Stimulated activated CD4-positive, alpha-beta T cell treated with anti-CD3 and anti-CD28 coated beads, Interleukin-12 subunit alpha, Interleukin-12 subunit beta, amount 100 ng/mL, for 4 hours (primary cell): Measurements from ENCODE around the gene SLCO2A1.

ENCODE experiments used
- DNase-seq: peaks from one replicate; pipeline ENCODE4 v3.0.0-alpha.2; 2020

The SLCO2A1 gene

DNA sequence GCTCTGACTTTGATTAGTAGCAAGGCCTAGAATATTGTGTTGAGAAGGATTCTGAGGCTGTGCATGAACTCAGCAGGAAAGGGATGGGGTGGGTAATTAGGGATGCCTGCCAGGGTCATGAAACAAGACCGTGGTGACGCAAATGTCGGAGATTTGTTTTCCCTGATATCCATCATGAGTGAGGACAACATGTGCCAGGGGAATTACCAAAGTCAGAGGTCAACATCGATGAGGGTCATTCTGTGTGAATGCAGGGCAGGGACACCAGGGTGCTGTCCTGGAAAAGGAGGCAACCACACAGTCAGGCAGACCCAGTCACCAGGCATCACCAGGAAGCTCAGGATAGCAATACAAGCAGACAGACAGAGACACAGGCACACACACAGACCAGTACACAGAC is 52.2 kb downstream of the SLCO2A1 start:
- no peak for DNase-seq

DNA sequence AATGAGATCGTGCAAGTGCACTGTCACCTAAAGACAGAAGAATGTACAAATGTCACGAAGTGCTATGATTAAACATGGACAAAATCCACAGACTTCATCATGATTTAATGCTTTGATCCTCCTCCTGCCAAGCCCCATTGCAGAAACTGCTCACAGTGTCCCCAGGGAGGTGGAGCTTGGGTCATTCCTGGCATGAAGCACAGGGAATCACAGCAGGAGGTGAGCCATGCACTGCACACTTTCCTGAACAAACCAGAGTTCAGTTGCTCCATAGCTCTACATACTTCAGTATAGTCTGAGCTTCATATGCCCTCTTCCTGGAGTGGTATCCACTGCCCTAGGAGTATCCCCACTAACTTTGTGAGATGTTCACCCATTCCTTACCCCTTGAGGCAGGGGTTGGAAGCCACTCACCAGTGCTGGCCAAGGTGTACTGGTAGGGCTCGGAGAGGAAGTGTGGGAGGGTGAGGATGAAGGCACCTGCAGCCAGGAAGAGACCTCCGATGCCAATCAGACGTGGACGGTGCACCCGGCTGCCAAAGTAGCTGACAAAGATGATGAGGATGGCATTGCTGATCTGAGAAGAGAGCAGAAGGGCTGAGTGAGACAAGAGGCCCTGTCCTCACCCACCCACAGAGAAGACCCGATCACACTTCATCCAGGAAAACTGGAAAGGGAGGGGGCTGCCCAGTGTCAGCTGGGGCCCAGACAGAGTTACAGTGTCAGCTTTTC is 56.3 kb downstream of the SLCO2A1 start:
- DNase-seq, result no peak

DNA sequence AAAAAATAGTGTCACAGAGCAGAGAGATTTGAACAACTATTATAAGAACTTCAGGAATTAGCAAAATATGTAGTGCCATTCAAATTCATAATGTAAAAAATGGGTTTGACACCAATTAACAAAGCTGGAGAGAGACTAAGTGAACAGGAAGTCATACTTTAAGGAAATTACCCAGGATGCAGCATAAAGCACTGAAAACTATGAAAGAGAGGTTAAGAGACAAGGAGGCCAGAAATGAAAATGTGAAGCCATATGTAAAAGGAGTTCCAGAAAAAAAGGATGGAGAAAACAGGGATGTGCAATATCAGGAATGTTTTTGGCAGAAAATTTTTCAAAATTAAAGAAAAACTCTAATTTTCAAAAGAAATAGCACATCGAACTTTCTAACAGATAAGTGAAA is 57.6 kb downstream of the SLCO2A1 start:
- no peak for DNase-seq

DNA sequence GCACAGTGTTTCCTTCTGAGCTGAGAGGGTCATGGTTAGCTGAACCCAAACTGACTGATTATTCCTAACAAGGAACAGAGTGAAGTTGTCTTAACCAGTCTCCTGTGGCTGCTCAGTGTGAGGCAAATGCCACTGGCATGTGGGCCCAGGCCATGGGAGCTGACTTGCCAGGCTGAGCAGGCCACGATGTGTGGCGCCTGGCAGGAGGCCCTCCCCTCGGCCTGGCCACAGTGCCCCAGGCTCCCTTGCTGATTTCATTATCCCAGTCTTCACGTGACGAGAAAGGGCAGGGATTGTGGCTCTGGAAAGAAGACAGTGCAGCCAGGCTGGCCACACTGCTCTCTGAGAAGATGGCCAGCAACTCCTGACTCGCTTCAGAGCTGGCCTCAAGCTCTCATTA is 58.8 kb downstream of the SLCO2A1 start:
- DNase-seq, result no peak

DNA sequence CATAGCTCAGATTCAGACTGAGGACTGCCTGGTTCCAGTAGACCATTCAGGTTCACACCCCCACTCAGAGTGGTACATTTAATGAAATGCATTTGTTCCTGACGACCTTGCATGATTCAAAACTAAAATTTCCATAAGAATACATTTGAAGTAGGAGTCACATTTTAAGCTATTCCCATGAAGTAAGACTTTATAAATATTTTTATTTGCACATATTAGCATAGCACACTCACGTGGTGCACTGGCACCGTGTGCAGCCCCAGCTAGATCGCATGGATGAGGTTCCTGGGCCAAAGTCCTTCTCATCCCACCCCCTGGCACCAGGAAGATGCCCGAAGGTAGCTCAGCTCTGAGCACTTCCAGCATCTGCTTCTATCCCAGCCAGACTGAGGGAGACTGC is 59.4 kb downstream of the SLCO2A1 start:
- no peak for DNase-seq

DNA sequence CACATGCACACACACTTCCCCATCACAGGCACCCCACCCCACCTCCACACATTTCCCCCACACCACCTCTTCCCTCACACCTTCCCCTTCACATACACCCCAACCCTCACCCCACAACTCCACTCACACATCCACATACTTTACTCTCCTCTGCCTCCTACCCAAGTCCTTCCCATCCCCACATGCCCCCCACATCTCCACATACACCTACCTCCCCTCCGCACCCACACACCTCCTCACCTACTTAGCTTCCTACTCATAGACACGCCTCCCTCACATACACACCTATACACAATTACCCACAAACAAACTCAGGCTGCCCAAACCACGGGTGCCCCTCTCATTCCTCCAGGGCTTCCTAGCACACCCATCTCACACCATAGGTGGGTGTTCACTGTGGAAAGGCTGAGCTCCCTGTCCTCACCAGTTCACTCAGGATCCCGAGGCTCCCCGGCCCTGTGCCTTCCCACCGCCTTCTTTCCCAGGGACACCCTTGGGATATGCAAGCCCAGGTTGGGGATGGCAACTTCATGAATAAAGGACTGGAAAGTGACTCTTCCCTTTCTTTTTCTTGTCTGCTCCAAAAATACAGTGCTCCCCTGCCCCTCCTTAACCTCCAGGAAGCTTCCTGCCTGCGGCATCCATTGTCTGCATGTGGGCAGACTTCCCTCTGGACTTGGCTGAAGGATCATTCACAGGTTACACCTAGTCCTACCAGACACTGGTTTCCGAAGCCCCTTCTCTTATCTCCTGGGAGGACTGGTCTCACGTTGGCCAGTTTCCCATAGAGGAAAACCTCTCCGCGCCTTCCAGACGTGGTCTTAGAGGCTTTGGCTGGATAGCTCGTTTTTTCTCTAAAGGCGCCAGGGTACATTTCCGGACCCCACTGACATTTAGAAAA is 61.5 kb downstream of the SLCO2A1 start:
- DNase-seq, result no peak

DNA sequence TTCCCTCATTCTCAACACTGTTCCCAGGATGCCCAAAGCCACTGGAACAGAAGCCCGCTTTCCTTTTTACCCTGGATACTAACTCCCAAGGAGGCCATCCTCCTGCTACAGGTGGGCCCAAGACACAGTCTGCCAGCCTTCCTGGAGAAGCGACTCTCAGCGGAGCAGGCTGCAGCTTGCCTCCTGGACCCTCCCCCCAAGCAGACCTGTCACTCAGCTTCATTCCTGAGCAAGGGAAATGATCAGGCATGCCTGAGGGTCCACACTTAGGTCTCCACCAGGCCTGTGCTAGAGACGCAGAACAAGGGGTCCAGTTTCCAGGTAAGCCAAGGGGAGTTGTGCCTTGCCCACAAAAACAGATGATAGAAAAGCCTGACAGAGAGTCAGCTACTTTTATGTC is 62.8 kb downstream of the SLCO2A1 start:
- DNase-seq, result no peak

DNA sequence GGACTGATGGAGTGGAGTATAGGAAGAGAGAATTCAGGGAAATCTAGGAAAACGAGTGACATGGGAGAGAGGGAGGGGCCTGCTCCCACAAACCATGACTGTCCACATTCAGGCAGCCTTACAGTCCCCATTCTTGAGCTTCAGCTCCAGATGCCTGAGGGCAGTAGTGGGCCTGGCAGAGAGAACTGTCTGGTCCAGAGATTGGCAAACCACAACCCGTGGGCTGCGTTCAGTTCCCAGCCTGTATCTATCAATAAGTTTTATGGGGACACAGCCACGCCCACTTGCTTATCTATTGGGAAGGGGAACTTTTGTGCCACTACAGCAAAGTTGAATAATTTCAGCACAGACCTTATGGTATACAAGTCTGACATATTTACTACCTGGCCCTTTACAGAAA is 63.8 kb downstream of the SLCO2A1 start:
- no peak for DNase-seq

DNA sequence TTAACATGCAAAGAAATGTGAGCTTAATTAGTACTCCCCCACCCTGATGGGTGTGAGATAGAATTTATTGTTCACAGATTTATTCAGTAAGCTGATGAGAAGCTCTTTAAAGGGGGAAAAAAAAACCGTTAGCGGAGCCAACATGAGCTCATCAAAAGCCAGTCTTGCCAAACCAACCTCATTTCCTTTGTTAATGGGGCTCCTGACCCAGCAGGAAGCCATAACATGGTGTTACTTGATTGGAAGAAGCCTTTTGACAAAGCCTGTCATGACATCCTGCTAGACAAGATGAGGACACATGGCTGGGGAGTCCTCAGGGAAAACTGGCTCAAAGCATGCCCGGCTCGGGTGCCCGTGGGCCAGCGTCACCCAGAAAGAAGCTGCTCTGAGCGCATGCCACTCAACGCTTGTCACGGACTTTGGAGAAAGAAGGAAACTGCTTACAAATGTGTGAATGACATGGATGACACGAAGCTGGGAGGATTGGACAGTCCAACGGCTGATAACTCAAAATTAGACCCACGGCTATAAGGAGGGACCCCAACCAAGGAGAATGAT is 64.6 kb downstream of the SLCO2A1 start:
- DNase-seq, result no peak

DNA sequence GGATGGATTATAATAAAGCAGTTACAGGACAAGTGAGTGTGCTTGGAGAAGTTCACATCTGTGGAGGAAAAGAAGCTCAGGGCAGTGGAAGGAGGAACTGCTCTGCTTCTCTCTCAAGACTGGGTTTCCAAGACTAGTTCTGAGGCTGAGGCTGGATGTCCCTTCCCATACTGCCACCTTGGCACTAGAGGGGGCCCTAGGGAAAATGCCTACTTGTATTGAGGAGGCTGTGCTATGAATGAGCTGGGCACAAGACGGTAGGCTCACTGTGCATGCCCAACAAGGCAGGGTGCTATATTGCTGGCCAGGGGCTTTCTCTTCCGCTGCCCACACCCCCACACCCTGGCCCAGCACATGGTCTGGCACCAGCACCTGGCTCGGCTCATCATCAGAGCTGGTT is 65.2 kb downstream of the SLCO2A1 start:
- no peak for DNase-seq

DNA sequence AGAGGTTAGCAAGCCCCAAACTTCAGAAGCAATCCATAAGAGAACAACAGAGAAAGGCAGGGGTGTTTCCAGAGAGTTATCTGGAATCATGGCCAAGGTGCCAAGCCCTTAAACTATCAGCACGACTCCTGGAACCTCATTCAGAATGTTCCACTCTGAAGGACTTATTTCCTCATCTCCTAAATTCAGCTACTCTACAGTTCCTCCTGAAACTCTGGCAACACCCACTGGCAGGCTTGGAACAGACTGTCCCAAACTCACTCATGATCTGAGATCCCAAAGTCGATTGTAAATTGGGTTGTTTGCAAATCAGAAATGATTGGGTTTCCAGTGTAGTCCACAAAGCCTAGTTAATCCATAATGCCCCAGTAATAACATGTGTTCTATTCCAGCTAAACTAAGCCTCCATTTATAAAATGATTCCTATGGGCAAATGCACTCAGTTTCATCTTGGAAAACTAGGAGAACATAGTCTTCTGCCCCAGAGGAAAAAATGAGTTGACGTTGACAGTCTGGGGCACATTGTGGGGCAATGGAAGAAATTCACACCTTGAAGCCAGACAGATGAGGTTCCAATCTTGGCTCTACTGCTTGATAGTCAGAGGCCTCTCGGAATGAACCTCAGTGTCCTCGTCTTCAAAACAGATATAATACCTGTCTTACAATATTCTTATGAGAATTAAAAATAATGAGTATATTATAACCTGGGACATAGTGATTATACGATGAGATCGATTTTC is 65.9 kb downstream of the SLCO2A1 start:
- no peak for DNase-seq

DNA sequence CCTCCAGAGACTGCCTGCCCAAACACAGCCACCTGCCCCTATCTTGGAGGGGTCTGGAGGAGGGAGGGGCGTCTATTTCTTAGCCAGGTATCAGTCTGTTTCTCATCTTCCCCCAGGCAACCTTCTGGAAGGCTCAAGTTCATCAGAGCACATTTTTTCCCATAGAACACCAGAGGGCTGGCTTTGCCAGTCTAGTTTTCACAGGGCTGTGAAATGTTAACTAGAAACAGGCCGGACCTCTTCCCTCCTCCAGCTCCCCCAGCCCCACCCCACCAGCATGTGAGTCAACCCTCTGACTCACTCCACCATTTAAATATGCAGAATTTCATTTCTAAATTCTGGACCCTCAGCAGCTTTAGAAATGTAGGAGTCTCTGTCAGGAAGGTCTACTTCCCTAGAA is 66.9 kb downstream of the SLCO2A1 start:
- no peak for DNase-seq

DNA sequence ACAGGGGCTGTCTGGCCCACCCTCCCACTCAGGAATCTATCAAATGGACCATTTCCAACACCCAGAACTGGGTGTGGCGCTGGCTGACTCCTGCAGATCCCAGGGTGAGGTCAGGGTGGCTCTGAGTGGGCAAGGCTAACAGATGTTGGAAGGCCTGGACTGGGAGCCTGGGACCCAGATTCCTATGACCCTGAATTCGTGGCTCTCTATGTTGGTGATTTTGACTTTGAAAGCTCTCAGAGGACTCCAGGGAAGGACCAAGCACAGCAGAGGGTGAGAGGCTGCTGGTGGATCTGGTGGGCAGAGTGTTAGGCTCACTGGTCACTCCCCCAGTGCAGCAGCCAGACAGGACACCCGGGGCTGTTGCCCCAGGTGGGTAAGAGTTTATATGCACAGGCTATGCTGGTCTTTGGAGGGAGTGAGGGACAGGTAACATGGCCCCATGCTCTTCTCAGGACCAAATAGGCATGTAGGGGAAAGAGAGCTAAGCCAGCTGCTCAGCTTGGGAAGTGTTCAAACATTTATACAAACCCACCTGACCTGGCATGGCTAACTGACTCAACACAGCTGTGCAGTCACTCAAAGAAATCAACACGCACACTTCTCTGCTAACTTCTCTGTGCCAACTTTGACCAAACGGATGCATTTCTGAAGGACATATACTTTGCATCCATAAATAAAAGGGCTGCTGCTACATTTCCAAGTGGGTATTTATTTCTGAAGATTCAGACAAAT is 71.5 kb downstream of the SLCO2A1 start:
- no peak for DNase-seq

DNA sequence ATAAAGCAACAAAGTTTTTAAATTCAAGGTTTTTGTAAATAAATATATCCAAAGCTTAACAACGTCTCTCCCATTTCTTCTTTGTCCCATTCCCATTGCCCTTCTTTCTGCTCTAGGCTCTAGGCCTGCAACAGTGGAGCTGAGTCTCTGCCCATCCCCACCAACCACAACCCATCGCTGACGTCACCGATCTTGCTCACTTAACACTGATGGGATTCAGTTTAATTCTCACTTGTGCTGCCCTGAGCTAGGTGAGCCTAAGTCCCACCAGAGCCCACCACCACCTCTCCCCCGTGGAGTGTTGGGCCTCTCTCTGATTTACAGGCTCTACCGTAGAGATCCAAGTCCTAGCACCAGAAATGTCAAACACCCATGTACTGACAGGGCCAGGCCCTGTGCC is 72.7 kb downstream of the SLCO2A1 start:
- DNase-seq, result no peak

DNA sequence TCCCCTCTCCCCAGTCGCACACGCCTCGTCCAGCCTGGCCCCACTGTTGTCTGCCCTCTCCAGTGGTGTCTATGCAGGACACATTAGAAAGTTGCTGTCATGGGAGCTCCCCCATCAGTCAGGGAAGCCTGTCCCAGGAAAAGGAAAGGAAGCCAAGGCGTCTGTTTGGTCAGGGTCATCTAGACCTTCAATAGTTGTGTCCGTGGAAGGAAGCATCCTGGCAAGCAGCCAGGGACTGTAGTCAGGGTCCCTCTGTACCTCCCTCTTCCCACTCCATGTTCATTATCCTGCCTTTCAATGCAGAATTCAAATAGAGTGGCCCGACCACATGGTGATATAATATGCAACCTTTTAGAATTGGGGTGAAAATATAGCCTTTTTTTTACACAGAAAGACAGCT is 73.4 kb downstream of the SLCO2A1 start:
- no peak for DNase-seq

DNA sequence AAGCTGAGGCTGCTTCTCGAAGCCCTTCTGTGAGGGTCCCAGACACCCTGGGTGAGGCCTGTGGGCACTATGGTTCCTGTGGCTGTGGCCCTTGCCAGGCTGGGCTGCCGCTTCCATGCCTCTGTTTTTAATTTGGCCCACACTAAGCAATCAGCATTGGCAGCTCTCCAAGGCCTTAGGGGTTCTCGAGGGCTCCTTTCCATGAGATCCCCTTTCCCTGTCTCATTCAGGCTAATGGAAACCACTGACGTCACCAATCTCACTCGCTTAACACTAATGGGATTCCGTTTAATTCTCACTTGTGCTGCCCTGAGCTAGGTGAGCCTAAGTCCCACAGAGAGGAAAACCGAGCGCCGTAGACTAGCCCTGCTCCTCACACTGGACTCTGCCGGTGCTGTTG is 73.8 kb downstream of the SLCO2A1 start:
- DNase-seq, result no peak

DNA sequence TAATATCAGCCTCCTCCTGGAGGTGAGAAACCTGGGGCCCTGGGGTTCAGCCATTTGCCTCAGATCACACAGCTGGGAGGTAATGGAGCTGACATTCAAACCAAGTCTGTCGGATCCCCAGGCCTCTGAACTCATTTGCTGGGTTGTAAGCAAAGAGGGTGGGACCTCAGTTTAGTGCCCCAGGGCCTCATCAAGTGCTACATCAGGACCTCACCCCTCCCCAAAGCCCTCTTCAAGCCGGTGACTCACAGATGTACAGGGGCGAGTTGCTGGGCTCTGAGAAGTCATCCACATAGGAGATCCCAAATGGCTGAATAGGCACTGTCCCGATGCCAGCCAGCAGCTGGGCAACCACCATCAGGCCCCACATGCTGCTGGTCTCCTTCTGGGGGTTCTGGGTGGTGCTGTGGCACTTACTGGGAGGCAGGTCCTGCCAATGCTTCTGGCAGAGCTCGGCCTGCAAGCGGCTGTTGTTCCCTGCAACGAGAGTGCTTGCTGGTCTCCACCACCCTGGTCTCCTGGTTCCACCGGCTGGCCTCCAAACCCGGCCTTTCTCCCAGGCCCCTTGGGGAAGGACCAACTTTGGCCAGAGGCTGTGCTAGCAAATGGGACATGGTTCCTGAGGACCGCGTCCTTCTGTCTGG is 74.9 kb downstream of the SLCO2A1 start:
- no peak for DNase-seq

DNA sequence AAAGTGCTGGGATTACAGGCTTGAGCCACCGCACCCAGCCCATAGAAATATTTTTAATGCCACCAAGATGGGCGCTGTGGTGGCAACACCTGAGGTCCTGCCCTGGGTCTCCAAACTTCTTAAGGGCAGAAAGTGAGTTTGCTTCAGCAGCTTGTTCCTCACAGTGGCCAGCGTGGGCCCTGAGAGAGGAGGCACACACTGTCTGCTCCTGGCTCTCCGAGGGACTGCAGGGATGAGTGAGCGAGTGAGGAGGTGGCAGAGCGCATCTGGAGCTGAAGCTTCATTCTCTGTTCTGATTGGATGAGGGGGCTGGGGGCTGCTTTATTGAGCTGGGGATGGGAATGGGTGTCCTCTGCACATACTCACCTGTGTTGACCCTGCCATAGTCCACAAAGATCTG is 76.4 kb downstream of the SLCO2A1 start:
- no peak for DNase-seq

DNA sequence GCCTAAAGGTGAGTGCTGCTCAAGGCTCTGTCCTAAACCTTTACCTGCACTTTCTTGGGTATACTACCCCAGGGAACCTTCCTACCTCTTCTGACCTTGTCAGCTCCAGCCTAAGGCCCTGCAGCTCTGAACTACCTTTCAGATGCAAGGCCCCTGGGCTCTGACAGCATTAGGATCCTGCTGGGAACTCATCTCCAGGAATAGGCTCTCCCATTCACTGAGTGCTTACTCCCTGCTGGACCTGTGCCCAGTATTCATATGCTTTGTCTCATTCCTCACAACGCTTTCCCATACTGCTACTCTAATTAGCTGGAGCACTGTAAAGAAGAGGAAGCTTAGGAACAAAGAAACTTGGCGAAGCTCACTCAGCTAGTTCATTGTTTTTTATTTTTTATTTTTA is 80.3 kb downstream of the SLCO2A1 start:
- no peak for DNase-seq

DNA sequence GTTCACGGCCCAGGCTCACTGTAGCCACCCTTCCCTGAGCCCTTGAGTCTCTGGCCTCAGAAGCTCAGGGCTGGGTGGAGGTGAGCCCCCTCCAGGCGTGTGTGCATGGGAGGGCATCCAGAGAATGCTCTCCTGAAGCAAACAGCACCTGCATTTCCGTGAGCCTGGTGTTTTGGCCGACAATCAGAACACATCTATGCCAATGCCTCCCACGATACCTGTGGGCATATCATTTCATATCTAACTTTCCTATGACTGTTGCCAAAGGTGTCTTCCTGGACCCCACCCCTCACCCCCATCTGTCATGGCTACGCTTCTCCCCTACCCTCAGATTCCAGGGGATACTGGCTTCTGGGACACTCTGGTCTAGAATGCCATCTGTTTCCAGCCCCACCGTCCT is 80.7 kb downstream of the SLCO2A1 start:
- DNase-seq, result no peak

DNA sequence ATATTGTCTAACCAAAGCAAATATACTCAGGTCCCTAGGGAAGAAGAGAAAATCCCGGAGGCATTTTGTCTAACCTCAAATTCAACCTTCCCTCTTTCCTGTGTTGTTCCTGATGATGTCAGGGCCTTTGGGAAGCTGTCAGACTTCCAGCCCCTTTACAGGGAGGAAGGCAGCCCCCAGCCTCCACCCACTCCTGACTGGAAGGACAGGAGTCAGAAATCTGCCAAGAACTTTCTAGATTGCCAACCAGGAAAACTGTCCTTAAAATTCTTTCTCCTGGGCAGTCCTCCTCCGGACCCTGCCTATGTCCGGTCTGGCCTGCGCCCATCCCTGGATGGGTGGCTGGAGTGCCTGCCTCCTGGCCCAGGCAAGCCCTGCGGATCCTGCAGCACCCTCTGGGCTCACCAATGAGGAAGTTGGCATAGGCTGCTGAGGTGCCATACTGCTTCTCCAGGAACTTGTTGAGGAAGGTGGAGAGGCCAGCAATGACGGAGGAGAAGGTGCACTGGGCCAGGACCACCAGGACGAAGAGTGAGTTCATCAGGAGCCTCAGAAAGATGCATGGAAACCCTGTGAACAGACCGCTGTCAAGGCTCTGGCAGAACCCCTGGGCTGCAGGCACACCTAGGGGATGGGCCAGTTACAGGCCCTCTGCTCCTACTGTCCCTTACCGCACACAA is 81.5 kb downstream of the SLCO2A1 start:
- DNase-seq, result no peak
